HCT116 (cell line): ENCODE data around the gene CRYBG3. TPM values are rescaled to one million over a fixed set of nuclear protein-coding genes. Genes with fewer than 3 reads are reported as not detected.

Source experiments
- ATAC-seq: fragments of 200-7000 bp; cut with Tn5 transposase; 2 replicates; pipeline ENCODE4 v1.9.1; 2020; ENCODE audit warnings: mild to moderate bottlenecking, moderate library complexity
- BruUV-seq: library from RNA; stranded (reverse); fragments of 400-500 nt; replicated peaks from 2 replicates; lab custom pipeline; 2021; lab: Mats Ljungman, UMichigan
- CTCF ChIA-PET: fragments of 300-600 bp; sonication (Branson Sonifier 250); formaldehyde crosslinking; loops from one replicate; lab custom pipeline; 2021; ENCODE audit warnings: antibody characterized with exemption; lab: Charles Lee
- POLR2A ChIA-PET: fragments of 300-600, 350-600 bp; sonication (Branson Sonifier 250); formaldehyde crosslinking; loops from one replicate; lab custom pipeline; 2021; ENCODE audit warnings: antibody characterized with exemption; lab: Charles Lee
- RAD21 ChIA-PET, 2 experiments: fragments of 300-600 bp; sonication (Branson Sonifier 250); formaldehyde crosslinking; loops; one replicate each; lab custom pipeline; 2023; ENCODE audit warnings: low total read pairs in 2 of 2; ENCODE audit not compliant: uncharacterized antibody in 2 of 2, unreplicated experiment in 2 of 2, low non-redundant PET in 1 of 2; lab: Charles Lee
- DNase-seq: peaks from one replicate; pipeline ENCODE4 v3.0.0-alpha.2; 2010; ENCODE audit warnings: low read depth, low spot score
- H2AFZ ChIP-seq: fragments of 200-600 bp; shearing (Covaris generic), sonication (generic); 2 replicates; pipeline ENCODE4 v1.6.1; 2017; ENCODE audit warnings: low read depth, mixed run types, mixed read lengths, antibody characterized with exemption, low read length; ENCODE audit not compliant: poor library complexity, severe bottlenecking
- H3K27ac ChIP-seq: 2 replicates; pipeline ENCODE4 v1.5.1; 2012; ENCODE audit warnings: low read depth, low read length
- H3K27me3 ChIP-seq: fragments of 200-600 bp; sonication (generic); 2 replicates; pipeline ENCODE4 v1.6.1; 2016; ENCODE audit warnings: mixed run types, low read length, mixed read lengths; ENCODE audit not compliant: insufficient read depth
- H3K36me3 ChIP-seq, 2 experiments: fragments of 200-500 bp in 1 of 2; fragments of 200-600 bp in 1 of 2; sonication (Bioruptor generic) in 1 of 2; sonication (generic) in 1 of 2; 2 replicates each; pipeline versions ENCODE4 v1.5.1 to v1.6.1; 2014 to 2016; ENCODE audit warnings: low read length in 2 of 2, inconsistent platforms in 1 of 2, mixed read lengths in 1 of 2, mixed run types in 1 of 2; ENCODE audit not compliant: insufficient read depth in 2 of 2, control insufficient read depth in 1 of 2
- H3K4me1 ChIP-seq, 2 experiments: fragments of 200-600 bp in 1 of 2; sonication (generic) in 1 of 2; 2 replicates each; pipeline versions ENCODE4 v1.5.1 to v1.6.1; 2012 to 2017; ENCODE audit warnings: low read length in 2 of 2, inconsistent platforms in 1 of 2, mild to moderate bottlenecking in 1 of 2, mixed read lengths in 1 of 2, mixed run types in 1 of 2, moderate library complexity in 1 of 2; ENCODE audit not compliant: insufficient read depth in 2 of 2, control insufficient read depth in 1 of 2
- H3K4me2 ChIP-seq: fragments of 200-600 bp; sonication (generic); 2 replicates; pipeline ENCODE4 v1.6.1; 2017; ENCODE audit warnings: mixed run types, low read length, mixed read lengths
- H3K4me3 ChIP-seq, 2 experiments: fragments of 200-600 bp in 1 of 2; sonication (generic) in 1 of 2; replicated peaks in 1 of 2; 2 replicates each; pipeline ENCODE4 v1.5.1; 2011 to 2016; ENCODE audit warnings: low read length in 2 of 2, control low read depth in 1 of 2, low read depth in 1 of 2, mild to moderate bottlenecking in 1 of 2, mixed read lengths in 1 of 2, mixed run types in 1 of 2
- H3K79me2 ChIP-seq: fragments of 200-600 bp; sonication (generic); 2 replicates; pipeline ENCODE4 v1.6.1; 2017; ENCODE audit warnings: mild to moderate bottlenecking, mixed run types, low read length, moderate library complexity, mixed read lengths; ENCODE audit not compliant: insufficient read depth
- H3K9ac ChIP-seq: fragments of 200-600 bp; sonication (generic); 2 replicates; pipeline ENCODE4 v1.6.1; 2016; ENCODE audit warnings: low read length, mixed read lengths
- H3K9me2 ChIP-seq: fragments of 200-600 bp; sonication (generic), shearing (Covaris generic); 2 replicates; pipeline ENCODE4 v1.6.1; 2017; ENCODE audit warnings: mixed run types, mild to moderate bottlenecking, moderate library complexity; ENCODE audit not compliant: insufficient read depth
- H3K9me3 ChIP-seq, 2 experiments: fragments of 200-500 bp in 1 of 2; fragments of 200-600 bp in 1 of 2; sonication (Bioruptor generic) in 1 of 2; sonication (generic) in 1 of 2; 2 replicates each; pipeline ENCODE4 v1.6.1; 2014 to 2017; ENCODE audit warnings: low read length in 2 of 2, mixed read lengths in 2 of 2, inconsistent platforms in 1 of 2, low read depth in 1 of 2, mild to moderate bottlenecking in 1 of 2, mixed run types in 1 of 2, moderate library complexity in 1 of 2; ENCODE audit not compliant: control insufficient read depth in 1 of 2, insufficient read depth in 1 of 2
- H4K20me1 ChIP-seq: fragments of 200-600 bp; sonication (generic), shearing (Covaris generic); 2 replicates; pipeline ENCODE4 v1.6.1; 2017; ENCODE audit warnings: mixed run types, mild to moderate bottlenecking, moderate library complexity; ENCODE audit not compliant: insufficient read depth
- EZH2phosphoT487 ChIP-seq: fragments of 200-600 bp; IDR thresholded peaks from 2 replicates; pipeline ENCODE4 v1.6.1; 2018; ENCODE audit warnings: antibody characterized with exemption, borderline replicate concordance
- MAX ChIP-seq: IDR thresholded peaks from 2 replicates; pipeline ENCODE4 v1.6.1; 2012
- SRF ChIP-seq: IDR thresholded peaks from 2 replicates; pipeline ENCODE4 v1.6.1; 2012; ENCODE audit warnings: low read depth
- ZNF274 ChIP-seq: fragments of 200-500 bp; sonication (Bioruptor generic); IDR thresholded peaks from 2 replicates; pipeline ENCODE4 v1.6.1; 2014; ENCODE audit warnings: mild to moderate bottlenecking, low read depth, low read length, inconsistent platforms
- intact Hi-C: fragments of 100-400 bp; cut with micrococcal nuclease; formaldehyde crosslinking; loops from 2 replicates; pipeline ENCODE4 v1.10.0; 2022
- total RNA-seq: library from RNA; stranded (reverse); gene quantifications from one replicate; pipeline ENCODE4 v1.2.1, GENCODE V29; 2021; ENCODE audit not compliant: unreplicated experiment
- TF ChIP-seq, protein P1 (sequence below): IDR thresholded peaks from 2 replicates; pipeline ENCODE4 v1.6.1; 2012; ENCODE audit warnings: low read depth

The CRYBG3 gene
- total RNA-seq, 1 experiment from 2014 or later, result 7.5 TPM

DNA sequence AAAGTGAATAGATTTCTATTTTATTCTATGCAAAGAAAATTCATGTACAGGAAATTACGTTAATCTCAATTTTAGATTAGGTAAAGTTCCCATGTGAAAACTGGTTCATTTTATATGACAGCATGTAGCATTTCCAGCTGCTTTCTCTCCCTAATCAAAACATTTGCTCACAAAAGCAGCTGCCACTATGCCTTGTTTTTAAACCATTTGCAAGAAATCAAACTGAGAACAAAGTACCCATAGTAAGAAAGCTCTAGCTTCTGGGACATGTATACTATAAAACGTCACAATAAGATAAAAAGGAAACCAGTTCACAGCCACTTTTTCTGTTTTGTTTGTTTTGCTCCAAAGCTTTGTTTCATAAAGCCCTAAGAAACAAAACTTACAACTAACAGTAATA is 5.0 kb upstream of the CRYBG3 start:
- POLR2A ChIA-PET, result no interaction called here
- ATAC-seq, result no peak

More for the DNA sequence above, 5.0 kb upstream of the CRYBG3 start:
- no TSS peak for BruUV-seq
- H3K9me3 ChIP-seq, result no peaks in the 10 kb centered on the region
- CTCF ChIA-PET, result interaction anchor here (1.6 kb wide), 1 partner anchor 97 kb away, joined by 4 read pairs; no protein-coding TSS in a partner anchor
- H3K4me2 ChIP-seq, result no peak overlapping the region
- no peak overlapping the region for H3K9ac ChIP-seq
- no peak overlapping the region for H3K4me3 ChIP-seq
- no peak overlapping the region for H2AFZ ChIP-seq
- no peaks in the 10 kb centered on the region for H3K36me3 ChIP-seq
- H3K27ac ChIP-seq, result no peak overlapping the region
- intact Hi-C loops, result no loop called here
- DNase-seq, result no peak
- no peaks in the 10 kb centered on the region for H3K27me3 ChIP-seq
- RAD21 ChIA-PET, result no interaction called here
- no peaks in the 10 kb centered on the region for H4K20me1 ChIP-seq
- peaks cover 5 to 7% of the 10 kb centered on the region in 2 experiments; a peak in 3 of 4 replicates for H3K4me1 ChIP-seq
- H3K79me2 ChIP-seq, result no peaks in the 10 kb centered on the region
- H3K9me2 ChIP-seq, result no peaks in the 10 kb centered on the region
- TF ChIP-seq EZH2phosphoT487 (no peak), SRF (no peak), MAX (no peak), ZNF274 (no peak)
- TF ChIP-seq, protein P1, sequence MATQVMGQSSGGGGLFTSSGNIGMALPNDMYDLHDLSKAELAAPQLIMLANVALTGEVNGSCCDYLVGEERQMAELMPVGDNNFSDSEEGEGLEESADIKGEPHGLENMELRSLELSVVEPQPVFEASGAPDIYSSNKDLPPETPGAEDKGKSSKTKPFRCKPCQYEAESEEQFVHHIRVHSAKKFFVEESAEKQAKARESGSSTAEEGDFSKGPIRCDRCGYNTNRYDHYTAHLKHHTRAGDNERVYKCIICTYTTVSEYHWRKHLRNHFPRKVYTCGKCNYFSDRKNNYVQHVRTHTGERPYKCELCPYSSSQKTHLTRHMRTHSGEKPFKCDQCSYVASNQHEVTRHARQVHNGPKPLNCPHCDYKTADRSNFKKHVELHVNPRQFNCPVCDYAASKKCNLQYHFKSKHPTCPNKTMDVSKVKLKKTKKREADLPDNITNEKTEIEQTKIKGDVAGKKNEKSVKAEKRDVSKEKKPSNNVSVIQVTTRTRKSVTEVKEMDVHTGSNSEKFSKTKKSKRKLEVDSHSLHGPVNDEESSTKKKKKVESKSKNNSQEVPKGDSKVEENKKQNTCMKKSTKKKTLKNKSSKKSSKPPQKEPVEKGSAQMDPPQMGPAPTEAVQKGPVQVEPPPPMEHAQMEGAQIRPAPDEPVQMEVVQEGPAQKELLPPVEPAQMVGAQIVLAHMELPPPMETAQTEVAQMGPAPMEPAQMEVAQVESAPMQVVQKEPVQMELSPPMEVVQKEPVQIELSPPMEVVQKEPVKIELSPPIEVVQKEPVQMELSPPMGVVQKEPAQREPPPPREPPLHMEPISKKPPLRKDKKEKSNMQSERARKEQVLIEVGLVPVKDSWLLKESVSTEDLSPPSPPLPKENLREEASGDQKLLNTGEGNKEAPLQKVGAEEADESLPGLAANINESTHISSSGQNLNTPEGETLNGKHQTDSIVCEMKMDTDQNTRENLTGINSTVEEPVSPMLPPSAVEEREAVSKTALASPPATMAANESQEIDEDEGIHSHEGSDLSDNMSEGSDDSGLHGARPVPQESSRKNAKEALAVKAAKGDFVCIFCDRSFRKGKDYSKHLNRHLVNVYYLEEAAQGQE, result no peak
